ENCODE measurements around the gene COL4A2. TPM values are rescaled to one million over a fixed set of nuclear protein-coding genes. Genes with fewer than 3 reads are reported as not detected.
A peak's percentile ranks its signal among the peaks of the same experiment; 100 is the strongest.

COL4A2 gene
- total and polyA plus RNA-seq, 2 experiments from 2014 or later = 146 to 455 TPM

DNA sequence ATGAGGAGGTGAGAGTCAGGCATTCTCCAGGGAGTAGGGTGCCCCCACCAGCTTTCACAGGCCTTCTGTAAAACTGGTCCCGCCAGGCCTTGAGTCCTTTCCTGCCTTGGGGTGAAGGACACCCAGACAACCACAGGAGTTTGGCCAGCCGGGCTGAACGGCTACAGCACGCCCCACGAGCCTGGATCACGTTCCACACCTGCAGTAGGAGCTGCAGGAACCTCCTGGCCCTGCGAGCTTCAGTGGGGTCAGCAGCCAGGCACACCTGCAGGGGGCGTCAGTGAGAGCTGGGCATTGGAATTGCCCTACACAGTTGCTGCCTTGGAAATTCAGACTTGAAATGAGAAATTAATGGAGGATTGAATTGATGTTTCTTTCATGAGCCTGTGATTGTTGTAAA, 45.7 kb downstream of the COL4A2 start:
- no peak overlapping the region for H3K4me2 ChIP-seq (ENCODE audit: unreplicated experiment)
- peaks cover 20% of the 10 kb centered on the region for H3F3A ChIP-seq (ENCODE audit: insufficient read depth)
- H3K27ac ChIP-seq = no peak overlapping the region
- no peaks in the 10 kb centered on the region for H3K9me3 ChIP-seq (ENCODE audit: low read depth)
- H3K4me1 ChIP-seq (ENCODE audit: insufficient read depth) = peaks cover 9% of the 10 kb centered on the region
- H3K79me2 ChIP-seq (ENCODE audit: insufficient read depth) = peaks cover 19% of the 10 kb centered on the region
- in situ Hi-C loops (cut with MboI) = no loop called here
- H3K9me2 ChIP-seq (ENCODE audit: insufficient read depth) = no peaks in the 10 kb centered on the region
- WGBS, 2 experiments (ENCODE audit: low coverage in 1 of 2, low lambda C conversion rate in 2 of 2, missing lambda C conversion rate in 2 of 2) = 86 to 93% methylated on average over 8 of the region's 8 CpGs
- no peaks in the 10 kb centered on the region for H3K36me3 ChIP-seq (ENCODE audit: low read depth)
- no peak overlapping the region for H2AFZ ChIP-seq
- no peak overlapping the region for H3K4me3 ChIP-seq
- H4K20me1 ChIP-seq (ENCODE audit: insufficient read depth) = no peaks in the 10 kb centered on the region
- no peaks in the 10 kb centered on the region for H3K27me3 ChIP-seq (replicated peaks; ENCODE audit: insufficient read depth)
- no peak for DNase-seq
- H3K9ac ChIP-seq = no peak overlapping the region
- TF ChIP-seq EZH2phosphoT487 (IDR thresholded peaks at IDR 0.05; ENCODE audit: insufficient read depth, low read depth) (no peak), EZH2 (IDR thresholded peaks at IDR 0.05; ENCODE audit: insufficient read depth, poor library complexity, severe bottlenecking) (no peak)

DNA sequence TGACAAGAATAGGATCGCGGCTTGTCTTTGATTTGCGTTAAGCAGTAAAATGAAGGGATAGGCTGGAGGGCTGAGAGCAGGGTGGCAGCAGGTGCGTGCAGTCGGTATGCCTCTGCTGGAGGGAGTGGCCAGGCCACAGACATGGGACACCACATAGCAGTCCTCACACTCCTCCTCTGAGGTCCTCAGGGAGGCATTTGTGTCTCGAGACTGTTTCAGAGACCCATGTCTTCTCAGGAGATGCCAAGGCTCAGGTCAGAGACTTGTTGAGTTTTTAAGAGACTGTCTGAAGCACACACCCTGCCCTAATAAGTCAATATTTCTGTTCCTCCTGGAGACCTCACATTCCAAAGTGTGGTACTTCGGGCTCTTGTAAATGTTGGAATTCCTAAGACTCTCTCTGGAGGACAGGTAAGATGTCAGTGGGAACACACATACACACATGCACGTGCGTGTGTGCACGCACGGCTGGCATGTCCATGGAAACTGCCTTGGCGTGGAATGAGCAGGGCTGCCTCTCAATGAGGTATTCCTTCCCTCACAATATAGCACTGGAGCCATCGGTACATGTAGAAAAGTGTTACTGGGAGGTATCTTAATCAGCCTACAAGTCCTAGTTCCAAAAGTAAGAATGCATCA, 46.4 kb downstream of the COL4A2 start:
- Histone ChIP-seq H3K27me3 (replicated peaks; ENCODE audit: insufficient read depth) (no peaks in the 10 kb centered on the region), H3K9me3 (ENCODE audit: low read depth) (no peaks in the 10 kb centered on the region), H3K4me3 (no peak overlapping the region), H4K20me1 (ENCODE audit: insufficient read depth) (no peaks in the 10 kb centered on the region), H3K4me1 (ENCODE audit: insufficient read depth) (peaks cover 4% of the 10 kb centered on the region), H3K9me2 (ENCODE audit: insufficient read depth) (no peaks in the 10 kb centered on the region), H3K36me3 (ENCODE audit: low read depth) (no peaks in the 10 kb centered on the region; the same call in 1 of the 2 replicates), H3K9ac (no peak overlapping the region), H3F3A (ENCODE audit: insufficient read depth) (peaks cover 15% of the 10 kb centered on the region), H3K27ac (no peak overlapping the region), H3K79me2 (ENCODE audit: insufficient read depth) (peaks cover 19% of the 10 kb centered on the region), H2AFZ (no peak overlapping the region), H3K4me2 (ENCODE audit: unreplicated experiment) (no peak overlapping the region)
- in situ Hi-C loops (cut with MboI) = no loop called here
- TF ChIP-seq EZH2 (IDR thresholded peaks at IDR 0.05; ENCODE audit: insufficient read depth, poor library complexity, severe bottlenecking) = no peak
- no peak for TF ChIP-seq EZH2phosphoT487 (IDR thresholded peaks at IDR 0.05; ENCODE audit: insufficient read depth, low read depth)
- 91 to 95% methylated on average over 13 of the region's 13 CpGs for WGBS, 2 experiments (ENCODE audit: low coverage in 1 of 2, low lambda C conversion rate in 2 of 2, missing lambda C conversion rate in 2 of 2)
- no peak for DNase-seq

DNA sequence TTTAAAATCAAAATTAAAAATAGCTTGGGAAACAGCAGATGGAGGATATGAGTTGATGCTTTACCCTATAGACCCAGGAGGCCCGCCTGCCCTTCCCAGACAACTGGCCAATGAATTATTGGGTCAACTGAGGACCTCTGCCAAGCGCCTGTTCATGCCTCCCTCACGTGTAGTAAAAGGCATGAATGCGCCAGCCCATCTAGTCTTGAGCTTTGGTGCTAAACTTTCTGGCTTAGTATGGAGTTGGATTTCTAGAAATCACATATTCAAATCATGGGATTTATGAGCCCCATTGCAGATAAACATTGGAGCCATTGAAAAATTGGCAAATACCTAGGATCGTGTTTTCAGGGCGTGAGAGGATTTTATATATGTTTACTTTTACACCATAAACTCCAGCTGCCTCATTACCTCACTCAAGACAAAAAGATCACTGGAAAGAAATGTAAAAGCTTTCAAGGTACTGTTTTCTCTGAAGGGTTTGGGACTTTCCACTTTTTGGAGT, 47.1 kb downstream of the COL4A2 start:
- 81 to 88% methylated on average over 6 of the region's 6 CpGs for WGBS, 2 experiments (ENCODE audit: low coverage in 1 of 2, low lambda C conversion rate in 2 of 2, missing lambda C conversion rate in 2 of 2)
- in situ Hi-C loops (cut with MboI) = no loop called here
- Histone ChIP-seq H3K9me2 (ENCODE audit: insufficient read depth) (no peaks in the 10 kb centered on the region), H3K9ac (no peak overlapping the region), H3K79me2 (ENCODE audit: insufficient read depth) (peaks cover 19% of the 10 kb centered on the region), H3K4me3 (no peak overlapping the region), H3K27ac (no peak overlapping the region), H2AFZ (no peak overlapping the region), H3K27me3 (replicated peaks; ENCODE audit: insufficient read depth) (no peaks in the 10 kb centered on the region), H3K9me3 (ENCODE audit: low read depth) (no peaks in the 10 kb centered on the region), H3K36me3 (ENCODE audit: low read depth) (no peaks in the 10 kb centered on the region; the same call in 1 of the 2 replicates), H3K4me2 (ENCODE audit: unreplicated experiment) (no peak overlapping the region), H4K20me1 (ENCODE audit: insufficient read depth) (no peaks in the 10 kb centered on the region), H3K4me1 (ENCODE audit: insufficient read depth) (no peaks in the 10 kb centered on the region), H3F3A (ENCODE audit: insufficient read depth) (peaks cover 8% of the 10 kb centered on the region; the same call in 1 of the 2 replicates)
- TF ChIP-seq EZH2phosphoT487 (IDR thresholded peaks at IDR 0.05; ENCODE audit: insufficient read depth, low read depth) = no peak
- TF ChIP-seq EZH2 (IDR thresholded peaks at IDR 0.05; ENCODE audit: insufficient read depth, poor library complexity, severe bottlenecking) = no peak
- no peak for DNase-seq

DNA sequence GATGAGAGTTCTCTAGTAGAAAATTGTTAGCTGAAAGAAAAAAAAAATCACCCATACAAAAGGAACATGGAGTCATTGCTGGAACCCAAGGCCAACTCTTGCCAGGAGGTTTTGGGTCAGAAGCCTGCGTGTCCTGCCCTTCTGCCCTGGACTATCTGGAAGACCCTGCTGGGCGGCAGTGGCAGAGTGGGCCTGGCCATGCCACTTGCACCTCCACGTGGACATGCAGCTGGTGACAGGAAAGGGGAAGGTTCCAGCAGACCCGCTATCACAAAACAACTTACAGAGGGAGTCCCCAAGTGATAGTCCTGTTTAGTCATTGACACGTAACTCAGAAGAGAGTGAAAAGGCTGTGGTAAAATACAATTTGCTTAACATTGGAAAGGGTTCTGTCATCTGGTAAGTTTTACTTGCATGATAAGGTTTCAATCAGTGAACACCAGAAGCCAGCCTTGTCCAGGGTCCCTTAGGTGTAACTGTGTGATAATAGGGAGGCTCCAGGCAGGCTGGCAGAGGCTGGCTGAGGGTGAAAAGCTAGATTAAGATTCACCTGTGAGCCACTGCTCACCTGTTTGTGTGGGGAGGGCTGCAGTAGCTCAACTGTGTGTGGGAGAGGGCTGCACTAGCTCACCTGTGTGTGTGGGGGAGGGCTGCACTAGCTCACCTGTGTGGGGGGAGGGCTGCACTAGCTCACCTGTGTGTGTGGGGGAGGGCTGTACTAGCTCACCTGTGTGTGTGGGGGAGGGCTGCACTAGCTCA, 47.8 kb downstream of the COL4A2 start:
- H3K9ac ChIP-seq = no peak overlapping the region
- no peaks in the 10 kb centered on the region for H3K9me3 ChIP-seq (ENCODE audit: low read depth)
- H3K79me2 ChIP-seq (ENCODE audit: insufficient read depth) = peaks cover 13% of the 10 kb centered on the region
- TF ChIP-seq EZH2phosphoT487 (IDR thresholded peaks at IDR 0.05; ENCODE audit: insufficient read depth, low read depth) = no peak
- no peak for TF ChIP-seq EZH2 (IDR thresholded peaks at IDR 0.05; ENCODE audit: insufficient read depth, poor library complexity, severe bottlenecking)
- no peak overlapping the region for H3K4me3 ChIP-seq
- 0 out of 2 replicates have a peak, but pooled peaks cover 6% of the 10 kb centered on the region for H3F3A ChIP-seq (ENCODE audit: insufficient read depth)
- no peaks in the 10 kb centered on the region for H3K4me1 ChIP-seq (ENCODE audit: insufficient read depth)
- 88 to 90% methylated on average over 5 of the region's 5 CpGs for WGBS, 2 experiments (ENCODE audit: low coverage in 1 of 2, low lambda C conversion rate in 2 of 2, missing lambda C conversion rate in 2 of 2)
- no peaks in the 10 kb centered on the region; the same call in 1 of the 2 replicates for H3K36me3 ChIP-seq (ENCODE audit: low read depth)
- peak; percentile 13 for DNase-seq
- H2AFZ ChIP-seq = no peak overlapping the region
- no peaks in the 10 kb centered on the region for H3K27me3 ChIP-seq (replicated peaks; ENCODE audit: insufficient read depth)
- H3K9me2 ChIP-seq (ENCODE audit: insufficient read depth) = no peaks in the 10 kb centered on the region
- no peak overlapping the region for H3K27ac ChIP-seq
- H4K20me1 ChIP-seq (ENCODE audit: insufficient read depth) = no peaks in the 10 kb centered on the region
- H3K4me2 ChIP-seq (ENCODE audit: unreplicated experiment) = no peak overlapping the region
- in situ Hi-C loops (cut with MboI) = no loop called here
